Endodermal cell (in vitro differentiated cells): ENCODE measurements around the gene AMDHD2. TPM values are rescaled to one million over a fixed set of nuclear protein-coding genes. Genes with fewer than 3 reads are reported as not detected.

Experiments used
- DNase-seq: peaks from one replicate; pipeline ENCODE4 v3.0.0-alpha.2; 2017
- H3K27ac ChIP-seq: 2 replicates; pipeline ENCODE4 v1.5.1; 2013; ENCODE audit warnings: mild to moderate bottlenecking, low read depth, low read length, moderate library complexity
- H3K27me3 ChIP-seq: 2 replicates; pipeline ENCODE4 v1.6.1; 2013; ENCODE audit warnings: mild to moderate bottlenecking, low read length, moderate library complexity; ENCODE audit not compliant: insufficient read depth, control insufficient read depth, poor library complexity, severe bottlenecking
- H3K36me3 ChIP-seq: 2 replicates; pipeline ENCODE4 v1.7.0; 2013; ENCODE audit warnings: mild to moderate bottlenecking, low read length, moderate library complexity; ENCODE audit not compliant: control insufficient read depth, insufficient read depth
- H3K4me1 ChIP-seq: one replicate; pipeline ENCODE4 v1.7.0; 2013; ENCODE audit warnings: low read length; ENCODE audit not compliant: control insufficient read depth, insufficient read depth
- H3K4me3 ChIP-seq: 2 replicates; pipeline ENCODE4 v1.5.1; 2013; ENCODE audit warnings: mild to moderate bottlenecking, low read length, moderate library complexity
- H3K9ac ChIP-seq: 2 replicates; pipeline ENCODE4 v1.6.1; 2013; ENCODE audit warnings: mild to moderate bottlenecking, low read length, moderate library complexity; ENCODE audit not compliant: poor library complexity, severe bottlenecking; ENCODE audit errors: extremely low read depth
- H3K9me3 ChIP-seq: 2 replicates; pipeline ENCODE4 v1.6.1; 2013; ENCODE audit warnings: mild to moderate bottlenecking, low read length, moderate library complexity; ENCODE audit not compliant: control insufficient read depth
- H3K27ac Mint-ChIP-seq: 2 replicates; pipeline ENCODE4 v1.8.0; 2020; ENCODE audit warnings: mixed read lengths
- H3K27me3 Mint-ChIP-seq: 2 replicates; pipeline ENCODE4 v1.8.0; 2021; ENCODE audit warnings: mild to moderate bottlenecking, mixed read lengths; ENCODE audit not compliant: insufficient read depth
- H3K36me3 Mint-ChIP-seq: 2 replicates; pipeline ENCODE4 v1.8.0; 2020; ENCODE audit warnings: low read depth, mixed read lengths
- H3K4me1 Mint-ChIP-seq: 2 replicates; pipeline ENCODE4 v1.8.0; 2020; ENCODE audit warnings: mixed read lengths
- H3K4me3 Mint-ChIP-seq: 2 replicates; pipeline ENCODE4 v1.8.0; 2020; ENCODE audit warnings: mild to moderate bottlenecking, moderate library complexity, mixed read lengths
- H3K9me3 Mint-ChIP-seq: 2 replicates; pipeline ENCODE4 v1.8.0; 2020; ENCODE audit warnings: mild to moderate bottlenecking, mixed read lengths
- CTCF ChIP-seq: fragments of 200-600 bp; sonication (generic); conservative IDR thresholded peaks from 2 replicates; pipeline ENCODE4 v1.5.0; 2021; ENCODE audit warnings: antibody characterized with exemption, mild to moderate bottlenecking
- WGBS, 2 experiments: methylation state at CpG; one replicate each; pipeline versions ENCODE4 v1.1.5 to v1.1.7; 2013; ENCODE audit warnings: missing lambda C conversion rate in 2 of 2, mixed read lengths in 1 of 2; ENCODE audit not compliant: insufficient coverage in 1 of 2, insufficient read length in 1 of 2; 5-methylcytosine and 5-hydroxymethylcytosine counted together
- total RNA-seq, 2 donors: library from RNA; stranded (reverse); fragmentation: NEBNext Ultra II Directional in 1 of 2; extraction: Animal tissue kit (Norgen Biotek cat#: 25700) in 1 of 2; gene quantifications; 2 replicates in 1 of 2; 3 replicates in 1 of 2; pipeline ENCODE4 v1.2.1, GENCODE V29; 2021

The AMDHD2 gene
- total RNA-seq, 2 donors from 2014 or later, result 74.6 to 82.2 TPM

- TF ChIP-seq CTCF, result no peak
Measured at GRCh38 chr16:2492292-2492691, 27.9 kb upstream of the AMDHD2 start.

GRCh38 chr16:2493605-2494004 lies 26.6 kb upstream of the AMDHD2 start:
- Mint-ChIP-seq H3K36me3 (peaks cover 7% of the 10 kb centered on the region), H3K4me1 (no peaks in the 10 kb centered on the region), H3K27ac (no peak overlapping the region), H3K9me3 (no peaks in the 10 kb centered on the region), H3K4me3 (no peak overlapping the region), H3K27me3 (no peaks in the 10 kb centered on the region)
- TF ChIP-seq CTCF, result no peak
- whole genome bisulfite sequencing, 2 experiments, result 93 to 97% methylated on average over 5 to 6 of the region's 6 CpGs
- Histone ChIP-seq H3K27me3 (no peaks in the 10 kb centered on the region), H3K9ac (no peak overlapping the region), H3K4me1 (no peaks in the 10 kb centered on the region), H3K4me3 (no peak overlapping the region), H3K9me3 (no peaks in the 10 kb centered on the region), H3K36me3 (no peaks in the 10 kb centered on the region), H3K27ac (no peak overlapping the region)
- no peak for DNase-seq

More at GRCh38 chr16:2492292-2492691, 27.9 kb upstream of the AMDHD2 start:
- no peaks in the 10 kb centered on the region for H3K36me3 ChIP-seq
- H3K36me3 Mint-ChIP-seq, result peaks cover 2% of the 10 kb centered on the region
- H3K9me3 ChIP-seq, result no peaks in the 10 kb centered on the region
- DNase-seq, result no peak
- H3K4me3 Mint-ChIP-seq, result no peak overlapping the region
- H3K4me3 ChIP-seq, result no peak overlapping the region
- 93 to 97% methylated on average over 13 of the region's 13 CpGs for WGBS, 2 experiments
- H3K4me1 Mint-ChIP-seq, result no peaks in the 10 kb centered on the region
- no peaks in the 10 kb centered on the region for H3K27me3 ChIP-seq
- H3K27ac Mint-ChIP-seq, result no peak overlapping the region
- H3K9ac ChIP-seq, result no peak overlapping the region
- no peaks in the 10 kb centered on the region for H3K27me3 Mint-ChIP-seq
- H3K27ac ChIP-seq, result no peak overlapping the region
- no peaks in the 10 kb centered on the region for H3K4me1 ChIP-seq
- no peaks in the 10 kb centered on the region for H3K9me3 Mint-ChIP-seq

GRCh38 chr16:2494616-2495015 lies 25.6 kb upstream of the AMDHD2 start:
- TF ChIP-seq CTCF, result no peak
- H3K27me3 ChIP-seq, result no peaks in the 10 kb centered on the region
- no peaks in the 10 kb centered on the region for H3K9me3 ChIP-seq
- 91 to 100% methylated on average over 1 to 5 of the region's 5 CpGs for WGBS, 2 experiments
- Mint-ChIP-seq H3K36me3 (peaks cover 7% of the 10 kb centered on the region), H3K4me3 (no peak overlapping the region), H3K9me3 (no peaks in the 10 kb centered on the region), H3K27me3 (no peaks in the 10 kb centered on the region), H3K4me1 (no peaks in the 10 kb centered on the region), H3K27ac (no peak overlapping the region)
- H3K4me3 ChIP-seq, result no peak overlapping the region
- no peaks in the 10 kb centered on the region for H3K36me3 ChIP-seq
- H3K27ac ChIP-seq, result no peak overlapping the region
- H3K4me1 ChIP-seq, result no peaks in the 10 kb centered on the region
- no peak for DNase-seq
- no peak overlapping the region for H3K9ac ChIP-seq
